ENCODE results near the gene ARL8A.

GRCh38 chr1:202187697-202188407, 43.3 kb upstream of the ARL8A start:
- TF ChIP-seq CTCF (IDR thresholded peaks at IDR 0.05 in 2 of 3, conservative IDR thresholded peaks at IDR 0.05 in 1 of 3; ENCODE audit: control insufficient read depth in 2 of 3, extremely low read depth in 1 of 3, insufficient read depth in 1 of 3, low read depth in 3 of 3, low read length in 3 of 3) (no peak), FOXM1 (IDR thresholded peaks at IDR 0.05; ENCODE audit: low read depth, low read length) (no peak), HSF1 (IDR thresholded peaks at IDR 0.05; ENCODE audit: low read depth, low read length) (no peak), SMC3 (IDR thresholded peaks at IDR 0.05; ENCODE audit: borderline replicate concordance, low read length) (no peak), ATF3 (IDR thresholded peaks at IDR 0.05; ENCODE audit: borderline replicate concordance, extremely low read depth, low read depth, low read length) (no peak), RCOR1 (conservative IDR thresholded peaks at IDR 0.05; ENCODE audit: low read depth, low read length) (no peak), ZNF687 (IDR thresholded peaks at IDR 0.05) (no peak), JUND (IDR thresholded peaks at IDR 0.05; ENCODE audit: low read depth, low read length) (no peak), NR2F1 (conservative IDR thresholded peaks at IDR 0.05) (no peak), CEBPZ (IDR thresholded peaks at IDR 0.05; ENCODE audit: low read depth, low read length) (no peak), BCL11A (IDR thresholded peaks at IDR 0.05; ENCODE audit: low read depth, low read length) (no peak)

Data from GM12878 (cell line).